ENCODE data around the gene PLCB2.

- TF ChIP-seq CTCF (IDR thresholded peaks at IDR 0.05; ENCODE audit: insufficient read depth, low read length), result no peak
- no peak for TF ChIP-seq GABPA (IDR thresholded peaks at IDR 0.05; ENCODE audit: low read depth)
- TF ChIP-seq REST (IDR thresholded peaks at IDR 0.05; ENCODE audit: insufficient replicate concordance, low read depth), result no peak
- TF ChIP-seq POLR2AphosphoS5 (IDR thresholded peaks at IDR 0.05; ENCODE audit: low read depth), result no peak; the same call in 1 of the 2 replicates
- no peak for TF ChIP-seq SPI1 (IDR thresholded peaks at IDR 0.05; ENCODE audit: borderline replicate concordance, low read depth)
Measured at GRCh38 chr15:40297356-40297755, 10.4 kb downstream of the PLCB2 start.
